ENCODE measurements around the gene MTM1.

The MTM1 gene

GRCh38 chrX:150698981-150699380 is 130.6 kb downstream of the MTM1 start:
- no peak for TF ChIP-seq ZNF70 (CRISPR knock-in tag; IDR thresholded peaks at IDR 0.05)
- TF ChIP-seq TCF4 (CRISPR knock-in tag; IDR thresholded peaks at IDR 0.05; ENCODE audit: borderline replicate concordance): no peak
- TF ChIP-seq ESRRG (CRISPR knock-in tag; IDR thresholded peaks at IDR 0.05): no peak
- TF ChIP-seq GLIS3 (CRISPR knock-in tag; IDR thresholded peaks at IDR 0.05): no peak
- TF ChIP-seq ZFP3 (CRISPR knock-in tag; IDR thresholded peaks at IDR 0.05): no peak
- TF ChIP-seq PATZ1 (CRISPR knock-in tag; IDR thresholded peaks at IDR 0.05; ENCODE audit: borderline replicate concordance): no peak
- no peak for TF ChIP-seq SNAI2 (CRISPR knock-in tag; IDR thresholded peaks at IDR 0.05)
- no peak for TF ChIP-seq ISL1 (CRISPR knock-in tag; IDR thresholded peaks at IDR 0.05)
- no peak for TF ChIP-seq ARNTL (CRISPR knock-in tag; IDR thresholded peaks at IDR 0.05; ENCODE audit: borderline replicate concordance, low read depth)
- no peak for TF ChIP-seq PPARA (CRISPR knock-in tag; IDR thresholded peaks at IDR 0.05; ENCODE audit: borderline replicate concordance)
- no peak for TF ChIP-seq RARB (CRISPR knock-in tag; IDR thresholded peaks at IDR 0.05)
- no peak for TF ChIP-seq ZNF565 (CRISPR knock-in tag; conservative IDR thresholded peaks at IDR 0.05; ENCODE audit: low read depth)
- no peak for TF ChIP-seq ZNF8 (CRISPR knock-in tag; IDR thresholded peaks at IDR 0.05)
- TF ChIP-seq ZFP30 (CRISPR knock-in tag; IDR thresholded peaks at IDR 0.05): no peak
- TF ChIP-seq TSHZ2 (CRISPR knock-in tag; IDR thresholded peaks at IDR 0.05): no peak
- ATAC-seq: no peak

- no peak for ATAC-seq
These were observed 131.7 kb downstream of the MTM1 start for GRCh38 chrX:150700107-150700506.

GRCh38 chrX:150701377-150701776 is 133.0 kb downstream of the MTM1 start:
- ATAC-seq: no peak
- TF ChIP-seq TOX (CRISPR knock-in tag; IDR thresholded peaks at IDR 0.05; ENCODE audit: borderline replicate concordance): no peak
- no peak for TF ChIP-seq ZNF8 (CRISPR knock-in tag; IDR thresholded peaks at IDR 0.05)
- no peak for TF ChIP-seq OSR1 (CRISPR knock-in tag; IDR thresholded peaks at IDR 0.05)
- TF ChIP-seq POU6F1 (CRISPR knock-in tag; IDR thresholded peaks at IDR 0.05; ENCODE audit: borderline replicate concordance, low read depth): no peak

More at GRCh38 chrX:150700107-150700506, 131.7 kb downstream of the MTM1 start:
- TF ChIP-seq TOX (CRISPR knock-in tag; IDR thresholded peaks at IDR 0.05; ENCODE audit: borderline replicate concordance) (no peak), BACH2 (CRISPR knock-in tag; IDR thresholded peaks at IDR 0.05; ENCODE audit: borderline replicate concordance) (no peak), ESRRG (CRISPR knock-in tag; IDR thresholded peaks at IDR 0.05) (no peak)

- TF ChIP-seq ISL1 (CRISPR knock-in tag; IDR thresholded peaks at IDR 0.05): no peak
- TF ChIP-seq PPARA (CRISPR knock-in tag; IDR thresholded peaks at IDR 0.05; ENCODE audit: borderline replicate concordance): no peak
- no peak for TF ChIP-seq TCF4 (CRISPR knock-in tag; IDR thresholded peaks at IDR 0.05; ENCODE audit: borderline replicate concordance)
- TF ChIP-seq ZNF565 (CRISPR knock-in tag; conservative IDR thresholded peaks at IDR 0.05; ENCODE audit: low read depth): no peak
- no peak for TF ChIP-seq CREB5 (CRISPR knock-in tag; IDR thresholded peaks at IDR 0.05; ENCODE audit: low read depth)
- TF ChIP-seq BACH2 (CRISPR knock-in tag; IDR thresholded peaks at IDR 0.05; ENCODE audit: borderline replicate concordance): no peak
- TF ChIP-seq ARNTL (CRISPR knock-in tag; IDR thresholded peaks at IDR 0.05; ENCODE audit: borderline replicate concordance, low read depth): no peak
- TF ChIP-seq RARB (CRISPR knock-in tag; IDR thresholded peaks at IDR 0.05): no peak
- no peak for ATAC-seq
These were observed 134.7 kb downstream of the MTM1 start for GRCh38 chrX:150702966-150703694.
